GM12865 (cell line): ENCODE measurements around the gene TRABD.

Experiments used
- DNase-seq: peaks from one replicate; pipeline ENCODE4 v3.0.0; 2010; ENCODE audit warnings: low read depth
- H3K4me3 ChIP-seq: 2 replicates; pipeline ENCODE4 v1.5.1; 2011; ENCODE audit warnings: mild to moderate bottlenecking, low read depth, low read length, control low read depth
- TF ChIP-seq, protein P1 (sequence below): IDR thresholded peaks from 2 replicates; pipeline ENCODE4 v1.5.1; 2011; ENCODE audit warnings: low read length, control low read depth, low read depth, inconsistent platforms; ENCODE audit not compliant: insufficient read depth; ENCODE audit errors: missing control alignments

Gene TRABD

GRCh38 chr22:50189184-50189848, 3.6 kb downstream of the TRABD start:
- peak overlapping the region; percentile 73 for H3K4me3 ChIP-seq
- TF ChIP-seq, protein P1, sequence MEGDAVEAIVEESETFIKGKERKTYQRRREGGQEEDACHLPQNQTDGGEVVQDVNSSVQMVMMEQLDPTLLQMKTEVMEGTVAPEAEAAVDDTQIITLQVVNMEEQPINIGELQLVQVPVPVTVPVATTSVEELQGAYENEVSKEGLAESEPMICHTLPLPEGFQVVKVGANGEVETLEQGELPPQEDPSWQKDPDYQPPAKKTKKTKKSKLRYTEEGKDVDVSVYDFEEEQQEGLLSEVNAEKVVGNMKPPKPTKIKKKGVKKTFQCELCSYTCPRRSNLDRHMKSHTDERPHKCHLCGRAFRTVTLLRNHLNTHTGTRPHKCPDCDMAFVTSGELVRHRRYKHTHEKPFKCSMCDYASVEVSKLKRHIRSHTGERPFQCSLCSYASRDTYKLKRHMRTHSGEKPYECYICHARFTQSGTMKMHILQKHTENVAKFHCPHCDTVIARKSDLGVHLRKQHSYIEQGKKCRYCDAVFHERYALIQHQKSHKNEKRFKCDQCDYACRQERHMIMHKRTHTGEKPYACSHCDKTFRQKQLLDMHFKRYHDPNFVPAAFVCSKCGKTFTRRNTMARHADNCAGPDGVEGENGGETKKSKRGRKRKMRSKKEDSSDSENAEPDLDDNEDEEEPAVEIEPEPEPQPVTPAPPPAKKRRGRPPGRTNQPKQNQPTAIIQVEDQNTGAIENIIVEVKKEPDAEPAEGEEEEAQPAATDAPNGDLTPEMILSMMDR = no peak
- peak; percentile 47 for DNase-seq

GRCh38 chr22:50189849-50190181, 4.1 kb downstream of the TRABD start:
- DNase-seq = peak; percentile 42
- H3K4me3 ChIP-seq = peak overlapping the region; percentile 73
- TF ChIP-seq, protein P1 = no peak

DNA sequence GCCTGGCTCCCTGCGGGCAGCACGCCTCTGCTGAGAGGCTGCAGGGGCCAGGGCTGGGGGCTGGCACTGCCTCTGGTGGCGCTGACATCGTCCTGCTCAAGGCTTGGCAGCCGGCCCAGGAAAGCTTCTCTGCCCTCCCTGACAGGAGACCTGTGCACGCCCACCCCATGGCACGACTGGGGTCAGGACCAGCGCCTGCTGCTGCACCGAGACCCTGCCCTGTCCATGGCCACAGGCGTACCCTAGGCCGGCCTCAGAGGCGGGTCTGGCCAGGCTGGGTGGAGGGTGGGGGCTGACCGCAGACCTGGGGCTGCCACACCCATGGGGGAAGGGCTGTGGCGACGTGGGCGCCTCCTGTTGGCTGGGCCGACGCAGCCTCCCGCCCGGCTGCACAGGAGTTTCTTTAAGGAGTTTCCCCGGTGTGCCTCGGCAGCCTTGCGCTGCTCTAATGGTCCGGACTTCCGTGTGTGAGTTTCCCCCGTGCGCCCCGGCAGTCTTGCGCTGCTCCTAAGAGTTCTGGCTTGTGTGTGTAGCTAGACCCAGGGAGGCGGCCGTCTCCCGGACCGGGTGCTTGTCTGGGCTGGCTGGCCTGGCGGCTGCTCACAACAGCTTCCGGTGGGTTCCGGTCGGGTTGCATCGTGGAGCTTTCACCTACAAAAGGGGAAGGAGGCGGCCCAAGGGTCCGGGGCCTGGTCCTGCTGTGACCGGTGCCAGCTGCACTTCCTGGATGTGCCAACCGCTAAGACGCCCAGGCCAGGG, 4.6 kb downstream of the TRABD start:
- H3K4me3 ChIP-seq = peak overlapping the region; percentile 73
- peak; percentile 95 for DNase-seq
- TF ChIP-seq, protein P1 = peak; percentile 49

GRCh38 chr22:50190941-50191741, 5.4 kb downstream of the TRABD start:
- TF ChIP-seq, protein P1 = no peak
- peak overlapping the region; percentile 73 for H3K4me3 ChIP-seq
- peak; percentile 94 for DNase-seq

- TF ChIP-seq, protein P1 = no peak
- peak; percentile 66 for DNase-seq
- peak overlapping the region; percentile 73 for H3K4me3 ChIP-seq
These were observed 6.9 kb downstream of the TRABD start for GRCh38 chr22:50192436-50193204.

GRCh38 chr22:50193621-50194020, 7.9 kb downstream of the TRABD start:
- DNase-seq = no peak
- TF ChIP-seq, protein P1 = no peak
- H3K4me3 ChIP-seq = no peak overlapping the region
